GM23338 (cell line): Measurements from ENCODE around the gene DEFB127. TPM values are rescaled to one million over a fixed set of nuclear protein-coding genes. Genes with fewer than 3 reads are reported as not detected.

ENCODE experiments used
- ATAC-seq: fragments of 200-7000 bp; cut with Tn5 transposase; 3 replicates; pipeline ENCODE4 v1.9.1; 2020
- DNase-seq: peaks from one replicate; pipeline ENCODE4 v3.0.0-alpha.2; 2015; ENCODE audit warnings: low spot score
- H2AFZ ChIP-seq: fragments of 200-600 bp; sonication (generic); 2 replicates; pipeline ENCODE4 v1.8.0; 2016; ENCODE audit warnings: antibody characterized with exemption, mild to moderate bottlenecking, moderate library complexity
- H3F3A ChIP-seq: fragments of 200-600 bp; sonication (generic); replicated peaks from 2 replicates; pipeline ENCODE4 v1.8.0; 2017; ENCODE audit warnings: antibody characterized with exemption, mixed run types, low read depth
- H3K27ac ChIP-seq: fragments of 200-600 bp; sonication (generic); 2 replicates; pipeline ENCODE4 v1.6.1; 2016; ENCODE audit warnings: low read depth
- H3K27me3 ChIP-seq: fragments of 200-600 bp; sonication (generic); 2 replicates; pipeline ENCODE4 v1.8.0; 2016; ENCODE audit warnings: mild to moderate bottlenecking, mixed run types, moderate library complexity; ENCODE audit not compliant: insufficient read depth
- H3K36me3 ChIP-seq: fragments of 200-600 bp; sonication (generic); 2 replicates; pipeline ENCODE4 v1.8.0; 2016; ENCODE audit warnings: mild to moderate bottlenecking; ENCODE audit not compliant: insufficient read depth
- H3K4me1 ChIP-seq: fragments of 200-600 bp; sonication (generic); 2 replicates; pipeline ENCODE4 v1.8.0; 2016; ENCODE audit warnings: mild to moderate bottlenecking, moderate library complexity; ENCODE audit not compliant: insufficient read depth
- H3K4me2 ChIP-seq: fragments of 200-600 bp; sonication (generic); 2 replicates; pipeline ENCODE4 v1.7.1; 2017; ENCODE audit warnings: mixed run types
- H3K4me3 ChIP-seq: fragments of 200-600 bp; sonication (generic); 2 replicates; pipeline ENCODE4 v1.6.1; 2016; ENCODE audit warnings: mixed run types
- H3K79me2 ChIP-seq: fragments of 200-600 bp; sonication (generic); replicated peaks from 2 replicates; pipeline ENCODE4 v1.8.0; 2017; ENCODE audit warnings: mild to moderate bottlenecking; ENCODE audit not compliant: insufficient read depth
- H3K9me2 ChIP-seq: fragments of 200-600 bp; sonication (generic); 2 replicates; pipeline ENCODE4 v1.8.0; 2017; ENCODE audit not compliant: insufficient read depth
- H4K20me1 ChIP-seq: fragments of 200-600 bp; sonication (generic); replicated peaks from 2 replicates; pipeline ENCODE4 v1.8.0; 2017; ENCODE audit warnings: mild to moderate bottlenecking; ENCODE audit not compliant: insufficient read depth
- H3K27ac Mint-ChIP-seq: 2 replicates; pipeline ENCODE4 v1.8.0; 2020; ENCODE audit warnings: inconsistent platforms, mild to moderate bottlenecking, moderate library complexity, mixed read lengths
- H3K27me3 Mint-ChIP-seq: 3 replicates; pipeline ENCODE4 v1.8.0; 2022; ENCODE audit warnings: low read depth, mild to moderate bottlenecking, moderate library complexity, mixed read lengths, inconsistent platforms; ENCODE audit not compliant: insufficient read depth, poor library complexity
- H3K36me3 Mint-ChIP-seq: 3 replicates; pipeline ENCODE4 v1.8.0; 2021; ENCODE audit warnings: low read depth, mild to moderate bottlenecking, inconsistent platforms, moderate library complexity, mixed read lengths
- H3K4me1 Mint-ChIP-seq: 3 replicates; pipeline ENCODE4 v1.8.0; 2020; ENCODE audit warnings: mild to moderate bottlenecking, inconsistent platforms, mixed read lengths
- H3K4me3 Mint-ChIP-seq: 3 replicates; pipeline ENCODE4 v1.8.0; 2021; ENCODE audit warnings: moderate library complexity, mild to moderate bottlenecking, inconsistent platforms, mixed read lengths
- H3K9me3 Mint-ChIP-seq: 3 replicates; pipeline ENCODE4 v1.8.0; 2020; ENCODE audit warnings: moderate library complexity, mild to moderate bottlenecking, inconsistent platforms, mixed read lengths
- CREB1 ChIP-seq: fragments of 250-450 bp; sonication (Bioruptor Pico); IDR thresholded peaks from 2 replicates; pipeline ENCODE4 v1.5.0; 2020; ENCODE audit warnings: low read depth, mild to moderate bottlenecking, moderate library complexity
- EZH2phosphoT487 ChIP-seq: fragments of 200-600 bp; sonication (generic); IDR thresholded peaks from one replicate; pipeline ENCODE4 v1.8.1; 2018; ENCODE audit warnings: antibody characterized with exemption; ENCODE audit not compliant: unreplicated experiment
- JUNB ChIP-seq: IDR thresholded peaks from one replicate; pipeline ENCODE4 v1.6.1; 2016; ENCODE audit warnings: antibody characterized with exemption; ENCODE audit not compliant: unreplicated experiment
- NANOG ChIP-seq: IDR thresholded peaks from 2 replicates; pipeline ENCODE4 v1.6.1; 2016; ENCODE audit warnings: antibody characterized with exemption, borderline replicate concordance
- POLR2AphosphoS5 ChIP-seq: IDR thresholded peaks from 2 replicates; pipeline ENCODE4 v1.6.1; 2016; ENCODE audit warnings: antibody characterized with exemption, low read depth
- ZNF331 ChIP-seq: fragments of 250-450 bp; sonication (Bioruptor Pico); IDR thresholded peaks from 2 replicates; pipeline ENCODE4 v1.5.0; 2020; ENCODE audit warnings: low read depth, mild to moderate bottlenecking, moderate library complexity
- polyA plus RNA-seq: library from polyadenylated mRNA; unstranded; fragments of >200 nt; fragmentation: Nextera tagmentation; extraction: Ambion mirVana; gene quantifications from 2 replicates; pipeline ENCODE4 v1.2.1, GENCODE V29; 2016
- total RNA-seq: library from RNA; depleted of rRNA; stranded (reverse); fragments of >200 nt; shearing (Covaris generic); gene quantifications from 2 replicates; pipeline ENCODE4 v1.2.3, GENCODE V29; 2014
- TF ChIP-seq, protein P1 (sequence below), 2 experiments: fragments of 200-600 bp in 1 of 2; sonication (generic) in 1 of 2; conservative IDR thresholded peaks; 2 replicates each; pipeline versions ENCODE4 v1.5.1 to v1.6.1; 2016 to 2017; ENCODE audit warnings: antibody characterized with exemption in 2 of 2, low read depth in 2 of 2, mild to moderate bottlenecking in 2 of 2, moderate library complexity in 1 of 2
- TF ChIP-seq, protein P2 (sequence below): IDR thresholded peaks from one replicate; pipeline ENCODE4 v1.6.1; 2018; ENCODE audit warnings: antibody characterized with exemption; ENCODE audit not compliant: unreplicated experiment

The DEFB127 gene
- total and polyA plus RNA-seq, 2 experiments from 2014 or later = not detected

GRCh38 chr20:189611-190010 is 32.4 kb downstream of the DEFB127 start, which contains the start of gene DEFB128:
Gene DEFB128 (minus strand): TSS chr20:189711. CDS start chr20:189623, 88 bp downstream.
- peaks cover 2% of the 10 kb centered on the region for H3K27me3 Mint-ChIP-seq
- Histone ChIP-seq H3K27me3 (peaks cover 2% of the 10 kb centered on the region; the same call in 1 of the 2 replicates), H2AFZ (no peak within 1 kb of the TSS), H3K4me2 (no peak within 1 kb of the TSS), H3K4me3 (no peak within 1 kb of the TSS), H3K27ac (no peak within 1 kb of the TSS), H3K79me2 (no peaks in the 10 kb centered on the region), H3F3A (no peaks in the 10 kb centered on the region), H4K20me1 (no peaks in the 10 kb centered on the region), H3K4me1 (no peaks in the 10 kb centered on the region), H3K9me2 (peaks cover 7% of the 10 kb centered on the region; the same call in 1 of the 2 replicates), H3K36me3 (no peaks in the 10 kb centered on the region)
- peaks cover 22% of the 10 kb centered on the region for H3K9me3 Mint-ChIP-seq
- H3K27ac Mint-ChIP-seq = no peak within 1 kb of the TSS
- no peaks in the 10 kb centered on the region for H3K4me1 Mint-ChIP-seq
- ATAC-seq = no peak
- no peak within 1 kb of the TSS for H3K4me3 Mint-ChIP-seq
- no peak for TF ChIP-seq CREB1 (CRISPR knock-in tag)
- TF ChIP-seq ZNF331 (CRISPR knock-in tag) = no peak
- TF ChIP-seq NANOG = no peak
- TF ChIP-seq, protein P1, sequence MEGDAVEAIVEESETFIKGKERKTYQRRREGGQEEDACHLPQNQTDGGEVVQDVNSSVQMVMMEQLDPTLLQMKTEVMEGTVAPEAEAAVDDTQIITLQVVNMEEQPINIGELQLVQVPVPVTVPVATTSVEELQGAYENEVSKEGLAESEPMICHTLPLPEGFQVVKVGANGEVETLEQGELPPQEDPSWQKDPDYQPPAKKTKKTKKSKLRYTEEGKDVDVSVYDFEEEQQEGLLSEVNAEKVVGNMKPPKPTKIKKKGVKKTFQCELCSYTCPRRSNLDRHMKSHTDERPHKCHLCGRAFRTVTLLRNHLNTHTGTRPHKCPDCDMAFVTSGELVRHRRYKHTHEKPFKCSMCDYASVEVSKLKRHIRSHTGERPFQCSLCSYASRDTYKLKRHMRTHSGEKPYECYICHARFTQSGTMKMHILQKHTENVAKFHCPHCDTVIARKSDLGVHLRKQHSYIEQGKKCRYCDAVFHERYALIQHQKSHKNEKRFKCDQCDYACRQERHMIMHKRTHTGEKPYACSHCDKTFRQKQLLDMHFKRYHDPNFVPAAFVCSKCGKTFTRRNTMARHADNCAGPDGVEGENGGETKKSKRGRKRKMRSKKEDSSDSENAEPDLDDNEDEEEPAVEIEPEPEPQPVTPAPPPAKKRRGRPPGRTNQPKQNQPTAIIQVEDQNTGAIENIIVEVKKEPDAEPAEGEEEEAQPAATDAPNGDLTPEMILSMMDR (conservative IDR thresholded peaks at IDR 0.05; ENCODE audit: low read depth in 2 of 2) = no peak
- no peak for TF ChIP-seq EZH2phosphoT487
- TF ChIP-seq POLR2AphosphoS5 = no peak
- no peak for TF ChIP-seq JUNB
- H3K36me3 Mint-ChIP-seq = no peaks in the 10 kb centered on the region
- DNase-seq = no peak

GRCh38 chr20:198225-198624 is 41.0 kb downstream of the DEFB127 start:
- H3K36me3 Mint-ChIP-seq = no peaks in the 10 kb centered on the region

More at GRCh38 chr20:198225-198624, 41.0 kb downstream of the DEFB127 start:
- Histone ChIP-seq H3K27ac (no peak overlapping the region), H4K20me1 (no peaks in the 10 kb centered on the region), H2AFZ (no peak overlapping the region), H3K27me3 (peaks cover 24% of the 10 kb centered on the region), H3K9me2 (no peaks in the 10 kb centered on the region), H3K4me1 (no peaks in the 10 kb centered on the region), H3K4me3 (no peak overlapping the region), H3K79me2 (no peaks in the 10 kb centered on the region), H3K4me2 (no peak overlapping the region), H3K36me3 (no peaks in the 10 kb centered on the region), H3F3A (no peaks in the 10 kb centered on the region)
- no peak for ATAC-seq
- Mint-ChIP-seq H3K27ac (no peak overlapping the region), H3K4me1 (no peaks in the 10 kb centered on the region), H3K4me3 (no peak overlapping the region), H3K9me3 (peaks cover 3% of the 10 kb centered on the region; the same call in 1 of the 3 replicates), H3K27me3 (peaks cover 2% of the 10 kb centered on the region)
- DNase-seq = no peak
- TF ChIP-seq, protein P2, sequence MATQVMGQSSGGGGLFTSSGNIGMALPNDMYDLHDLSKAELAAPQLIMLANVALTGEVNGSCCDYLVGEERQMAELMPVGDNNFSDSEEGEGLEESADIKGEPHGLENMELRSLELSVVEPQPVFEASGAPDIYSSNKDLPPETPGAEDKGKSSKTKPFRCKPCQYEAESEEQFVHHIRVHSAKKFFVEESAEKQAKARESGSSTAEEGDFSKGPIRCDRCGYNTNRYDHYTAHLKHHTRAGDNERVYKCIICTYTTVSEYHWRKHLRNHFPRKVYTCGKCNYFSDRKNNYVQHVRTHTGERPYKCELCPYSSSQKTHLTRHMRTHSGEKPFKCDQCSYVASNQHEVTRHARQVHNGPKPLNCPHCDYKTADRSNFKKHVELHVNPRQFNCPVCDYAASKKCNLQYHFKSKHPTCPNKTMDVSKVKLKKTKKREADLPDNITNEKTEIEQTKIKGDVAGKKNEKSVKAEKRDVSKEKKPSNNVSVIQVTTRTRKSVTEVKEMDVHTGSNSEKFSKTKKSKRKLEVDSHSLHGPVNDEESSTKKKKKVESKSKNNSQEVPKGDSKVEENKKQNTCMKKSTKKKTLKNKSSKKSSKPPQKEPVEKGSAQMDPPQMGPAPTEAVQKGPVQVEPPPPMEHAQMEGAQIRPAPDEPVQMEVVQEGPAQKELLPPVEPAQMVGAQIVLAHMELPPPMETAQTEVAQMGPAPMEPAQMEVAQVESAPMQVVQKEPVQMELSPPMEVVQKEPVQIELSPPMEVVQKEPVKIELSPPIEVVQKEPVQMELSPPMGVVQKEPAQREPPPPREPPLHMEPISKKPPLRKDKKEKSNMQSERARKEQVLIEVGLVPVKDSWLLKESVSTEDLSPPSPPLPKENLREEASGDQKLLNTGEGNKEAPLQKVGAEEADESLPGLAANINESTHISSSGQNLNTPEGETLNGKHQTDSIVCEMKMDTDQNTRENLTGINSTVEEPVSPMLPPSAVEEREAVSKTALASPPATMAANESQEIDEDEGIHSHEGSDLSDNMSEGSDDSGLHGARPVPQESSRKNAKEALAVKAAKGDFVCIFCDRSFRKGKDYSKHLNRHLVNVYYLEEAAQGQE = no peak
- TF ChIP-seq POLR2AphosphoS5 = no peak
- TF ChIP-seq NANOG = no peak
- TF ChIP-seq, protein P1 (conservative IDR thresholded peaks at IDR 0.05; ENCODE audit: low read depth in 2 of 2) = no peak
